GM06990 (cell line): ENCODE data around the gene LRBA.
"Not testable (repeated sequence)": the region's sequence is repeated elsewhere in the genome, so short reads cannot be mapped to it uniquely, and the experiment has no call there.

Experiments used
- DNase-seq: peaks from one replicate; pipeline ENCODE4 v3.0.0-alpha.2; 2011; ENCODE audit not compliant: insufficient read length; ENCODE audit errors: extremely low read depth
- H3K27me3 ChIP-seq: replicated peaks from 2 replicates; pipeline ENCODE4 v1.6.0; 2011; ENCODE audit warnings: low read length; ENCODE audit not compliant: control insufficient read depth, insufficient read depth
- H3K36me3 ChIP-seq: 2 replicates; pipeline ENCODE4 v1.5.1; 2011; ENCODE audit warnings: low read length; ENCODE audit not compliant: control insufficient read depth, insufficient read depth
- H3K4me3 ChIP-seq: replicated peaks from 2 replicates; pipeline ENCODE4 v1.5.1; 2011; ENCODE audit warnings: low read depth, mild to moderate bottlenecking, control low read depth, low read length
- CTCF ChIP-seq: IDR thresholded peaks from 2 replicates; pipeline ENCODE4 v1.5.1; 2011; ENCODE audit warnings: low read length, control low read depth, mild to moderate bottlenecking, inconsistent platforms; ENCODE audit not compliant: insufficient read depth, poor library complexity, severe bottlenecking

Gene LRBA

GRCh38 chr4:150541681-150542080 lies 473.4 kb downstream of the LRBA start:
- no peak for DNase-seq
- no peak for TF ChIP-seq CTCF
- Histone ChIP-seq H3K36me3 (no peaks in the 10 kb centered on the region), H3K4me3 (no peak overlapping the region), H3K27me3 (no peaks in the 10 kb centered on the region)

GRCh38 chr4:150540959-150541360 lies 474.1 kb downstream of the LRBA start:
- H3K27me3 ChIP-seq: no peaks in the 10 kb centered on the region
- no peak for TF ChIP-seq CTCF
- H3K4me3 ChIP-seq: no peak overlapping the region
- no peak for DNase-seq
- H3K36me3 ChIP-seq: no peaks in the 10 kb centered on the region

- H3K36me3 ChIP-seq: no peaks in the 10 kb centered on the region
- no peak for DNase-seq
- no peak for TF ChIP-seq CTCF
Observed at GRCh38 chr4:150540536-150540935, 474.5 kb downstream of the LRBA start.

GRCh38 chr4:150537911-150538310 lies 477.2 kb downstream of the LRBA start:
- not testable (repeated sequence) for DNase-seq, H3K4me3 ChIP-seq, H3K36me3 ChIP-seq, H3K27me3 ChIP-seq

More at GRCh38 chr4:150540536-150540935, 474.5 kb downstream of the LRBA start:
- Histone ChIP-seq H3K27me3 (no peaks in the 10 kb centered on the region), H3K4me3 (no peak overlapping the region)

GRCh38 chr4:150534818-150535217 lies 480.3 kb downstream of the LRBA start:
- no peaks in the 10 kb centered on the region for H3K36me3 ChIP-seq
- no peak for DNase-seq
- H3K27me3 ChIP-seq: no peaks in the 10 kb centered on the region
- H3K4me3 ChIP-seq: no peak overlapping the region
- TF ChIP-seq CTCF: no peak

- DNase-seq: no peak
- no peaks in the 10 kb centered on the region for H3K36me3 ChIP-seq
- H3K27me3 ChIP-seq: no peaks in the 10 kb centered on the region
- no peak overlapping the region for H3K4me3 ChIP-seq
- no peak for TF ChIP-seq CTCF
Observed at GRCh38 chr4:150533673-150534072, 481.4 kb downstream of the LRBA start.
